ENCODE measurements around the gene KRTAP2-4.

KRTAP2-4 gene

DNA sequence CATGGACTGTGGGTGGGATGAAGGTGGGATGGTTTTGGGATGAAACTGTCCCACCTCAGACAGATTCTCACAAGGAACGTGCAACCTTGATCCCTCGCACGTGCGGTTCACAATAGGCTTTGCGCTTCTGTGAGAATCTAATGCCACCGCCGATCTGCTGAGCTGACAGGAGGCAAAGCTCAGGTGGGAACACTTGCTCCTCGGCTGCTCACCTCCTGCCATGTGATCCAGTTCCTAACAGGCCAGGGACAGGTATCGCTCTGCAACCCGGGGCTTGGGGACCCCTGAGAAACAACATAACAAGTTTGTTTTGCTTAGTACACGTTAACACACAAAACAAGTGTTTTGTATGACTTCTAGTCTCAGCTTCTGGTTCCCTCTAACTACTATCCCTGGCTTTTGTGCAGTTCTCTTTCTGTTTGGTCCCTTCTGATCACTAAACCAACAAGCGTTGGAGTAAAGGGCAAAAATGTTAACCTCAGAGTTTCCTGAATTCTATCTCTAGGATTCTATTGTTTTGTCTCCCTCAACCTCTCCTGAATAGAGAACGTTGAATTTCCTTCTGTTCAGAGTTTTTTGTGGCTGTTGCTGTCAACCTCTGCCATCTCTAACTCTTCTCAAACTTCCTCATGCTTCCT lies 49.0 kb downstream of the KRTAP2-4 start:
- Histone ChIP-seq H3K36me3 (ENCODE audit: control insufficient read depth, insufficient read depth, low read length) (no peaks in the 10 kb centered on the region), H3K27me3 (ENCODE audit: control insufficient read depth, insufficient read depth, low read length) (no peaks in the 10 kb centered on the region), H3K4me1 (ENCODE audit: control insufficient read depth, insufficient read depth, low read length) (no peaks in the 10 kb centered on the region), H3K27ac (ENCODE audit: low read depth, low read length) (no peak overlapping the region), H3K9ac (ENCODE audit: low read length) (no peak overlapping the region), H3K4me3 (ENCODE audit: low read length) (no peak overlapping the region)

DNA sequence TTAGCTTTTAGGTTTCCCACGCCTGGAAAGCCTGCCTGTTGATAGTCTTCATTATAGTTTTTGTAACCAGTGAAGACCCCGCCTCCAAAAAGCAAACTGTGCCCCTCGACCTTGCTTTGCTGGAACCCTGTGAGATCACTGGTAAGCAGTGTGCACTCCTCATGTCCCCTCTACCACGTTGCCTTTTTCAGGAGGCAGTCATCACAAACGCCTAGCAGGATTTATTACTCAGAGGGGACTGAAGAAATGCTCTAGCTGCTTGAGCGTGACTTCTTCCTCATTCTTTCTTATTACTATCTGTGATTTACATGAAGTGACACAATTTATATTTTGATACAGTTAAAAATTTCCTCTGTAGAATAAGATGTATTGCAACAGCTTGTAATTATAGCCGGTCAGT lies 50.2 kb downstream of the KRTAP2-4 start:
- Histone ChIP-seq H3K27me3 (ENCODE audit: control insufficient read depth, insufficient read depth, low read length) (no peaks in the 10 kb centered on the region), H3K27ac (ENCODE audit: low read depth, low read length) (no peak overlapping the region), H3K9ac (ENCODE audit: low read length) (no peak overlapping the region), H3K4me3 (ENCODE audit: low read length) (no peak overlapping the region), H3K36me3 (ENCODE audit: control insufficient read depth, insufficient read depth, low read length) (no peaks in the 10 kb centered on the region), H3K4me1 (ENCODE audit: control insufficient read depth, insufficient read depth, low read length) (no peaks in the 10 kb centered on the region)
